Measurements from ENCODE around the gene FABP1.

The FABP1 gene

DNA sequence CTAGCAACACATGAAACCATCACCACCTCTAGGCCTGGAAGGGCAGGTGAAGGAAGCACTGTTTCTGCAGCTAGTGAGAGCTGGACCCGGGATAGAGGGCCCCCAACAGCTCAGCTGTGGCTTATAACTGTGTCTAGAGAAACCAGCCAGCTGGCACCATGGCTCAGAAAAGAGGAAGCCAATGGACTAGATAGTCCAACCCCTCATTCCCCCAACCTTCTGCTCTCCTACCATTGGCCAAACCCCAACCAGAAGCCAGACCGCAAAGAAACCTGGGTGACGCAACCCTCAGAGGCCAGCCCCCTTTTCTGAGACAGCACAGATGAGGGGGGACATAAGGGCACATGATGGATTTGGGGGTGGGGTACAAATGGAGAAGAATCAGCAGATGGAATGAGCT lies 35.9 kb downstream of the FABP1 start:
- Histone ChIP-seq H3K9ac (ENCODE audit: low read depth, low read length, poor library complexity) (no peak overlapping the region), H2AK5ac (ENCODE audit: low read depth, low read length) (no peak overlapping the region), H3K27ac (replicated peaks; ENCODE audit: low read length) (no peak overlapping the region), H3K14ac (ENCODE audit: low read length) (no peak overlapping the region), H2AFZ (ENCODE audit: low read length) (no peak overlapping the region), H3K4me2 (ENCODE audit: insufficient read depth, low read length, poor library complexity, severe bottlenecking) (no peak overlapping the region), H3K18ac (ENCODE audit: low read length) (no peak overlapping the region), H3K36me3 (replicated peaks in 1 of 2; ENCODE audit: control insufficient read depth in 2 of 2, insufficient read depth in 2 of 2, low read length in 2 of 2) (no peaks in the 10 kb centered on the region), H3K27me3 (ENCODE audit: control insufficient read depth in 3 of 3, insufficient read depth in 3 of 3, low read depth in 1 of 3, low read length in 3 of 3) (no peaks in the 10 kb centered on the region), H4K91ac (ENCODE audit: low read depth, low read length, poor library complexity) (no peak overlapping the region), H2BK120ac (ENCODE audit: low read depth, low read length) (no peak overlapping the region), H3K23ac (ENCODE audit: low read depth, low read length, poor library complexity) (no peak overlapping the region), H2BK15ac (ENCODE audit: low read length) (no peak overlapping the region), H2BK12ac (ENCODE audit: low read length) (no peak overlapping the region), H3K4me3 (ENCODE audit: low read length in 2 of 2) (no peak overlapping the region), H2BK5ac (ENCODE audit: low read length) (no peak overlapping the region), H3K4me1 (ENCODE audit: control insufficient read depth in 2 of 2, insufficient read depth in 1 of 2, low read depth in 1 of 2, low read length in 2 of 2) (peaks cover 5 to 19% of the 10 kb centered on the region in 2 donors), H3K79me1 (ENCODE audit: low read depth, low read length) (no peaks in the 10 kb centered on the region), H3K9me3 (replicated peaks in 1 of 2; ENCODE audit: control insufficient read depth in 2 of 2, insufficient read depth in 1 of 2, low read depth in 1 of 2, low read length in 2 of 2) (no peaks in the 10 kb centered on the region), H3K4ac (ENCODE audit: low read length) (no peak overlapping the region), H4K8ac (ENCODE audit: low read depth, low read length) (no peak overlapping the region)
- DNase-seq (ENCODE audit: low spot score), result no peak
- no CpG with 5 or more reads among the region's 3 CpGs for WGBS, 2 donors (ENCODE audit: extremely low coverage in 2 of 2, insufficient read length in 2 of 2, insufficient replicate concordance in 1 of 2)

DNA sequence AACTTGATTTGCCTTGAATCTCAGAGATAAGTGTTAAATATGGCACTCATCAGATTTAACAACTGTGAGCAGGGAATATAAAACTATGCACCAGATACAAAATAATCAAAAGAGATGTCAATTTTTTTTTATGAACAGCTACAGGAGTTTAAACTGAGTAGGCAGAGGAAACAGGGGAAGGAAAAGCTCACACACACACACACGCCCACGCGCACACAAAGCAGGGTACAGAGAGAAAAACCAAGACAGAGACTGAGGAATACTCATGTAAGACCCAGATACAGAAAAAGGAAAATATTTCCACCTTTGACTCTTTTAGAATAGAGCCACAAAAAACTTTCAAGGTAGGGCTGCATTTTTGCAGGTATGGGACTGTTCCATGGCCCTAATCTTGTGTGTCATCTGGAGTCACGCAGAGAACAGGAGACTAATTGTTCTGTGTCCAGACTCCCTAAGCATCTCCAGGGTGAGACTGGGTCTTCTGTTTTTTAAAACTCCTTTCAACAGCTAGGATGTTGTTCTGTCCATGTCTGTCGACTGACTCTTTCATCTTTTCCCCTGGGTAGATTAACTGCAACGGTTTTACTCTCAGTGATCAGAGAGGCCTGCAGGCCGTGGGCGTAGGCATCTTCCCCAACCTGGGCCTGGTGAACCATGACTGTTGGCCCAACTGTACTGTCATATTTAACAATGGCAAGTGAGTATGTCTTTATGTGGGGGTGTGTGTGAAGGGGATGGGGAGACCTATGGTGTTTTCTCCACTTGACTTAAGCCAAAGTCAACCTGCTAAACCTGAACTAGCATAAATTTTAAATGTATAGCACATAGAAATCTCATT lies 37.2 kb downstream of the FABP1 start:
- Histone ChIP-seq H3K4ac (ENCODE audit: low read length) (no peak overlapping the region), H3K79me1 (ENCODE audit: low read depth, low read length) (no peaks in the 10 kb centered on the region), H2AK5ac (ENCODE audit: low read depth, low read length) (no peak overlapping the region), H3K4me3 (ENCODE audit: low read length in 2 of 2) (no peak overlapping the region), H4K8ac (ENCODE audit: low read depth, low read length) (no peak overlapping the region), H2BK12ac (ENCODE audit: low read length) (no peak overlapping the region), H3K27me3 (ENCODE audit: control insufficient read depth in 3 of 3, insufficient read depth in 3 of 3, low read depth in 1 of 3, low read length in 3 of 3) (no peaks in the 10 kb centered on the region), H2BK15ac (ENCODE audit: low read length) (no peak overlapping the region), H3K23ac (ENCODE audit: low read depth, low read length, poor library complexity) (no peak overlapping the region), H4K91ac (ENCODE audit: low read depth, low read length, poor library complexity) (no peak overlapping the region), H3K9ac (ENCODE audit: low read depth, low read length, poor library complexity) (no peak overlapping the region), H3K4me2 (ENCODE audit: insufficient read depth, low read length, poor library complexity, severe bottlenecking) (no peak overlapping the region), H3K27ac (replicated peaks; ENCODE audit: low read length) (no peak overlapping the region), H2BK5ac (ENCODE audit: low read length) (no peak overlapping the region), H3K18ac (ENCODE audit: low read length) (no peak overlapping the region), H3K9me3 (replicated peaks in 1 of 2; ENCODE audit: control insufficient read depth in 2 of 2, insufficient read depth in 1 of 2, low read depth in 1 of 2, low read length in 2 of 2) (no peaks in the 10 kb centered on the region), H2BK120ac (ENCODE audit: low read depth, low read length) (no peak overlapping the region), H2AFZ (ENCODE audit: low read length) (no peak overlapping the region), H3K14ac (ENCODE audit: low read length) (no peak overlapping the region), H3K36me3 (replicated peaks in 1 of 2; ENCODE audit: control insufficient read depth in 2 of 2, insufficient read depth in 2 of 2, low read length in 2 of 2) (no peaks in the 10 kb centered on the region), H3K4me1 (ENCODE audit: control insufficient read depth in 2 of 2, insufficient read depth in 1 of 2, low read depth in 1 of 2, low read length in 2 of 2) (peaks cover 5 to 16% of the 10 kb centered on the region in 2 donors)
- WGBS, 2 donors (ENCODE audit: extremely low coverage in 2 of 2, insufficient read length in 2 of 2, insufficient replicate concordance in 1 of 2), result no CpG with 5 or more reads among the region's 8 CpGs
- DNase-seq (ENCODE audit: low spot score), result no peak

DNA sequence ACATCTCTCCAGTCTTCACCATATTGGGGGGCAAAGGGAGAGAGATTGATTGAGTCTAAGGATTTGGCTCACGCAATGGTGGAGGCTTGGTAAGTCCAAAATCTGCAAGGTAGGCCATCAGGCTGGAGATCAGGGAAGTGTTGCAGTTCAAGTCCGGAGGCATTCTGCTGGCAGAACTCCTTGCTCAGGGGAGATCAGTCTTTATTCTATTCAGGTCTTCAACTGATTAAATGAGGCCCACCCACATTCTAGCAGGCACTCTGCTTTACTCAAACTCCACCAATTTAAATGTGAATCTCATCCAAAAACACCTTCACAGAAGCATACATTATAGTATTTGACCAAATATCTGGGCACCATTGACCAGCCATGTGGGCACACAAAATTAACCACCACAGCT lies 38.9 kb downstream of the FABP1 start:
- WGBS, 2 donors (ENCODE audit: extremely low coverage in 2 of 2, insufficient read length in 2 of 2, insufficient replicate concordance in 1 of 2), result no CpG with 5 or more reads among the region's 2 CpGs
- Histone ChIP-seq H3K9ac (ENCODE audit: low read depth, low read length, poor library complexity) (no peak overlapping the region), H2BK15ac (ENCODE audit: low read length) (no peak overlapping the region), H4K8ac (ENCODE audit: low read depth, low read length) (no peak overlapping the region), H3K4me1 (ENCODE audit: control insufficient read depth in 2 of 2, insufficient read depth in 1 of 2, low read depth in 1 of 2, low read length in 2 of 2) (peaks cover 0 to 2% of the 10 kb centered on the region in 2 donors), H3K23ac (ENCODE audit: low read depth, low read length, poor library complexity) (no peak overlapping the region), H3K18ac (ENCODE audit: low read length) (no peak overlapping the region), H3K4me3 (ENCODE audit: low read length in 2 of 2) (no peak overlapping the region), H2BK5ac (ENCODE audit: low read length) (no peak overlapping the region), H2BK12ac (ENCODE audit: low read length) (no peak overlapping the region), H3K79me1 (ENCODE audit: low read depth, low read length) (no peaks in the 10 kb centered on the region), H3K14ac (ENCODE audit: low read length) (no peak overlapping the region), H4K91ac (ENCODE audit: low read depth, low read length, poor library complexity) (no peak overlapping the region), H3K36me3 (replicated peaks in 1 of 2; ENCODE audit: control insufficient read depth in 2 of 2, insufficient read depth in 2 of 2, low read length in 2 of 2) (no peaks in the 10 kb centered on the region), H2AK5ac (ENCODE audit: low read depth, low read length) (no peak overlapping the region), H3K27me3 (ENCODE audit: control insufficient read depth in 3 of 3, insufficient read depth in 3 of 3, low read depth in 1 of 3, low read length in 3 of 3) (no peaks in the 10 kb centered on the region), H2AFZ (ENCODE audit: low read length) (no peak overlapping the region), H2BK120ac (ENCODE audit: low read depth, low read length) (no peak overlapping the region), H3K9me3 (replicated peaks in 1 of 2; ENCODE audit: control insufficient read depth in 2 of 2, insufficient read depth in 1 of 2, low read depth in 1 of 2, low read length in 2 of 2) (no peaks in the 10 kb centered on the region), H3K27ac (replicated peaks; ENCODE audit: low read length) (no peak overlapping the region), H3K4me2 (ENCODE audit: insufficient read depth, low read length, poor library complexity, severe bottlenecking) (no peak overlapping the region), H3K4ac (ENCODE audit: low read length) (no peak overlapping the region)
- no peak for DNase-seq (ENCODE audit: low spot score)

DNA sequence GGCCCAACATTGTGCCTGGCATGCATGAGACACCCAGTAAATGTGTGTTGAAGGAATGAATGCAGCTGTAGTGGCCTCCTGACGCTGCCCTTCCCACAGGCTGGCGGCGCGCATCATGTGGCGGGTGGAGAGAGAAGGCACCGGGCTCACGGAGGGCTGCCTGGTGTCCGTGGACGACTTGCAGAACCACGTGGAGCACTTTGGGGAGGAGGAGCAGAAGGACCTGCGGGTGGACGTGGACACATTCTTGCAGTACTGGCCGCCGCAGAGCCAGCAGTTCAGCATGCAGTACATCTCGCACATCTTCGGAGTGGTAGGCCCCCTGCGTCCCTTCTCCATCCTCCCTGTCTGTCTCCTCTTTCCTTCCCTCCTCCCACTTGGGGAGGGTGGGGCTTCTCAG lies 40.1 kb downstream of the FABP1 start:
- no peak overlapping the region for H2BK15ac ChIP-seq (ENCODE audit: low read length)
- H3K23ac ChIP-seq (ENCODE audit: low read depth, low read length, poor library complexity), result peak overlapping the region; percentile 37
- H3K27me3 ChIP-seq (ENCODE audit: control insufficient read depth in 3 of 3, insufficient read depth in 3 of 3, low read depth in 1 of 3, low read length in 3 of 3), result no peaks in the 10 kb centered on the region
- H3K27ac ChIP-seq (replicated peaks; ENCODE audit: low read length), result no peak overlapping the region
- no peak overlapping the region for H3K9ac ChIP-seq (ENCODE audit: low read depth, low read length, poor library complexity)
- H3K18ac ChIP-seq (ENCODE audit: low read length), result no peak overlapping the region
- H2BK12ac ChIP-seq (ENCODE audit: low read length), result no peak overlapping the region
- H2AFZ ChIP-seq (ENCODE audit: low read length), result no peak overlapping the region
- H2BK120ac ChIP-seq (ENCODE audit: low read depth, low read length), result no peak overlapping the region
- no peaks in the 10 kb centered on the region for H3K79me1 ChIP-seq (ENCODE audit: low read depth, low read length)
- no peak overlapping the region for H3K4me3 ChIP-seq (ENCODE audit: low read length in 2 of 2)
- WGBS, 2 donors (ENCODE audit: extremely low coverage in 2 of 2, insufficient read length in 2 of 2, insufficient replicate concordance in 1 of 2), result no CpG with 5 or more reads among the region's 17 CpGs
- no peaks in the 10 kb centered on the region for H3K9me3 ChIP-seq (replicated peaks in 1 of 2; ENCODE audit: control insufficient read depth in 2 of 2, insufficient read depth in 1 of 2, low read depth in 1 of 2, low read length in 2 of 2)
- H2BK5ac ChIP-seq (ENCODE audit: low read length), result no peak overlapping the region
- peaks cover 0 to 2% of the 10 kb centered on the region in 2 donors for H3K4me1 ChIP-seq (ENCODE audit: control insufficient read depth in 2 of 2, insufficient read depth in 1 of 2, low read depth in 1 of 2, low read length in 2 of 2)
- no peak overlapping the region for H4K91ac ChIP-seq (ENCODE audit: low read depth, low read length, poor library complexity)
- no peaks in the 10 kb centered on the region for H3K36me3 ChIP-seq (replicated peaks in 1 of 2; ENCODE audit: control insufficient read depth in 2 of 2, insufficient read depth in 2 of 2, low read length in 2 of 2)
- H2AK5ac ChIP-seq (ENCODE audit: low read depth, low read length), result no peak overlapping the region
- DNase-seq (ENCODE audit: low spot score), result no peak
- no peak overlapping the region for H3K4ac ChIP-seq (ENCODE audit: low read length)
- peak overlapping the region; percentile 32 for H3K14ac ChIP-seq (ENCODE audit: low read length)
- no peak overlapping the region for H4K8ac ChIP-seq (ENCODE audit: low read depth, low read length)
- H3K4me2 ChIP-seq (ENCODE audit: insufficient read depth, low read length, poor library complexity, severe bottlenecking), result no peak overlapping the region

Data from neuronal stem cell (in vitro differentiated cells).